Fibroblast of mammary gland (primary cell): Measurements from ENCODE around the gene MYRIP.

Experiments used
- DNase-seq: peaks from one replicate; pipeline ENCODE4 v3.0.0-alpha.2; 2010; ENCODE audit warnings: low read depth
- H3K4me3 ChIP-seq: 2 replicates; pipeline ENCODE4 v1.5.1; 2011; ENCODE audit warnings: low read depth, mild to moderate bottlenecking, low read length, moderate library complexity; ENCODE audit not compliant: control insufficient read depth
- TF ChIP-seq, protein P1 (sequence below): conservative IDR thresholded peaks from 2 replicates; pipeline ENCODE4 v1.5.1; 2011; ENCODE audit warnings: low read depth, low read length, inconsistent platforms; ENCODE audit not compliant: control insufficient read depth, insufficient read depth

The MYRIP gene

DNA sequence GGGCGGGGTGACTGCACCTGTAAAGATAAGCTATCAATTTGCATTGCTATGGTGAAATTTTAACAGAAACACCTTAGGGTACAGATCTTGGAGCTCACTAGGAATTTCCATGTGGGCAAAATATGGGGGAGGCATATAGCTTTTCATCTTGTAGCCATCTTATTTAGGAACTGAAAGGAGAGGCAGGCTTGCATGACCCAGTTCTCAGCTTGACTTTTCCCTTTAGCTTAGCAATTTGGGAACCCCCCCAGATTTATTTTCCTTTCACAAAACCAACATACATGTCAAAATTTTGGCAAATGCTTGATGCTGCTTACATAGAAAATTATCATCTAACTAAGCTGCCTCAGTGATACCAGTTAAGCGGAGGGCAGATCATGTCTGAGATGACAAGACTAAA lies 445.1 kb downstream of the MYRIP start:
- TF ChIP-seq, protein P1, sequence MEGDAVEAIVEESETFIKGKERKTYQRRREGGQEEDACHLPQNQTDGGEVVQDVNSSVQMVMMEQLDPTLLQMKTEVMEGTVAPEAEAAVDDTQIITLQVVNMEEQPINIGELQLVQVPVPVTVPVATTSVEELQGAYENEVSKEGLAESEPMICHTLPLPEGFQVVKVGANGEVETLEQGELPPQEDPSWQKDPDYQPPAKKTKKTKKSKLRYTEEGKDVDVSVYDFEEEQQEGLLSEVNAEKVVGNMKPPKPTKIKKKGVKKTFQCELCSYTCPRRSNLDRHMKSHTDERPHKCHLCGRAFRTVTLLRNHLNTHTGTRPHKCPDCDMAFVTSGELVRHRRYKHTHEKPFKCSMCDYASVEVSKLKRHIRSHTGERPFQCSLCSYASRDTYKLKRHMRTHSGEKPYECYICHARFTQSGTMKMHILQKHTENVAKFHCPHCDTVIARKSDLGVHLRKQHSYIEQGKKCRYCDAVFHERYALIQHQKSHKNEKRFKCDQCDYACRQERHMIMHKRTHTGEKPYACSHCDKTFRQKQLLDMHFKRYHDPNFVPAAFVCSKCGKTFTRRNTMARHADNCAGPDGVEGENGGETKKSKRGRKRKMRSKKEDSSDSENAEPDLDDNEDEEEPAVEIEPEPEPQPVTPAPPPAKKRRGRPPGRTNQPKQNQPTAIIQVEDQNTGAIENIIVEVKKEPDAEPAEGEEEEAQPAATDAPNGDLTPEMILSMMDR, result no peak
- H3K4me3 ChIP-seq, result no peak overlapping the region
- no peak for DNase-seq

DNA sequence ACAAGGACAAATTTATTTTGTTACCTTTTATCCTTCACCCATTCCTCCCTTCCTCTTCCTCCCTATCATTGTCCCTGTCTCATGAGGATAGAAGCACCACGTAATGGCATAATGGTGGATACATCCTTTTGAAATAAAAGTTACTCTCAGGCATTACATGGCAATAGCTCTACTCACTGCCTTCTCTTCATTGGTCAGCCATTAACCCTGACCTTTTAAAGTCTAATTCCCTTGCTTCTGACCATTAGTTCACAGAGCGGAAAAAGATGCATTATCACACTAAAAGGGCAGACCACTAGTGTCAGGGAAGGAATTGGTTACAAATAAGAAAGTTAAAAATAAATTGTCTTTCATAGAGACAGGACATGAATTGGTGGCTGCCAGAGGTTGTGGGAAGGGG lies 445.5 kb downstream of the MYRIP start:
- no peak for DNase-seq
- TF ChIP-seq, protein P1, result no peak
- H3K4me3 ChIP-seq, result no peak overlapping the region

DNA sequence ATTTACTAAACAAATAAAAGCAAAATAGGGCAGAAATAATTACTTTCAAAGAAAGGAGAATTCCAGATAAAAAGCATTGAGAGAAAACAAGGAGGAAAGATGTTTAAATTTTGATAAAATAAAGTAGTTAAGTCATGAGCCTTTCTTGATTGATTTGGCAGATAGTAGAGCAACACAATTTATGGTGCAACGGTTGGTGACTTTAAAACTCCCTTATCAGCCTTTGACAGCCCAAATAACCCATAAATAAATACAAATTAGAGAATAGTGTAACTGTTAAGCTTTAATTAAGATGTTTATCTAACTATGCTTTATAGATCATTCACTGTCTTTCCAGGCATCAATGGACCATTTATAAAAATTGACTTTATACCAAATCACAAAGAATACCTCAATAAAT lies 446.1 kb downstream of the MYRIP start:
- DNase-seq, result no peak
- TF ChIP-seq, protein P1, result no peak
- H3K4me3 ChIP-seq, result no peak overlapping the region

DNA sequence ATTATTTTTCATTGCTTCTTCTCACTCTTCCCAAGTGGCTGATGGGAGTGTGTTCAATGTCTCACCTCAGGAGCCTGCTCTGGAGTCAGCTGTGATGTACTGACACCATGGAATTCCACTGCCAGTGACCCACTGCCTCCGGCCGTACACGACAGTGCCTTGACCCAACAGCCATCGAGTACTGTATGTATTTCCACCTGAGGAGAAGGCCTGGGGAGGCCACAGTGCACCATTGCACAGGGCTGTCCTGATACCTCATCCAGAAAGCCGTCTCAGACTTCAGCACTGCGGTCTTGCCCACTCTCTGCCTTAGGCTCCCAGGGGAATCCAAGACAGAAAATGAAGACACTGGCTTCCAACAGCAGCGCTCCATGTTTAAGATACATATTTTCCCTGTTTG lies 448.7 kb downstream of the MYRIP start:
- DNase-seq, result no peak
- TF ChIP-seq, protein P1, result no peak
- H3K4me3 ChIP-seq, result no peak overlapping the region

DNA sequence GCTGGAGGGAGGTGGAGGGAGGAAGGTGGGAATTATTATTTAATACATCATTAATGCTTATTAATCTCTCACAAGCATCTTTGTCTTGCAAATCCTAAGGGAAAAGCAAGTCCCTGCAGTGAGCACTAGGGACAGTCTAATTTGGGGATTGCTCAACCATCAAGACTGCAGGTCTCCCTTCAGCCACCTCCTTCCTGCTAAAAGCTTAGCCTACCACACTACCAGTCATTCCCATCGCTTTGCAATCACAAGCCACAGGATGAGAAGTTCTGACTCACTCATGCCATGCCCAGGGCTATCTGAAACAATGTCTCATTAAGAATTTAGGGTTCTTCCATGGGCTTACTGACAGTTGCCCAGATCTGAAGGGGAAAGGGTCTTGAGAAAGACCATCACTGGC lies 449.1 kb downstream of the MYRIP start:
- H3K4me3 ChIP-seq, result no peak overlapping the region
- DNase-seq, result peak; percentile 52
- TF ChIP-seq, protein P1, result no peak

DNA sequence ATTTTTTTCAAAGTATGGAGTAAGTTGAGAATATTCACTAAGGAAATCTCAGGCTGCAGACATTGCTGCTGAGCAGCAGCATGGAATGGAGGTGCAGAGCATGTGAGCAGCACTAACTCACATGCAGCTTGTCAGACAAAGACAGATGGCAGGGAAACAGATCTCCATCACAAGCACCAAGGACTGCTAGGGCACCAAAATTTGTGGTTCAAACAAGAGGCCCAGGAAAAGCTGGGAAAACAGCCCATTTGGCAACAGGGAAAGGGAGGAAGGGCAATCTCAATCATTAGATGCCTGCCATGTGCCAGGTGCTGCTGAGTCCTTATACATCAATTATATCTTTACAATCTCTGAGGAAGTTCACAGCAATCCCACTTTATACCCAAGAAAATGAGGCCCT lies 452.9 kb downstream of the MYRIP start:
- no peak for DNase-seq
- no peak overlapping the region for H3K4me3 ChIP-seq
- TF ChIP-seq, protein P1, result no peak

DNA sequence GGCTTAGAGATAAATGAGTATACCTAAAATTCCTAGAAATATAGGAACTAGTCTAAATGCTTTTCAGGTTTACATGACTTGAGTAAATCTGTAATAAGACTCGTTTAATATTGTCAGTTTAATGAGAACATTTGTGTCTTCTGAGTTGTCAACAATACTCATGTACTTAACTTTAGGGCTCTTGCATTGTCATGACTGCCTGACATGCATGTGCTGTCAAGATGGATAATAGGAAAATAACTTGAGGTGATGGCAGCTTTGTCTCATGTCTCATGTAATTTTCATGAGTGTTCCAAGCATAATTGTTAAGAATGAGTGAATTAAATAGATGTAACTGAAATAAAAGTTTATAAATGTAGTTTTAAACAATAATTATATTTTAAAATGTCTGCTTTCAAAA lies 455.0 kb downstream of the MYRIP start:
- no peak for DNase-seq
- TF ChIP-seq, protein P1, result no peak
- H3K4me3 ChIP-seq, result no peak overlapping the region
